SIG-M5 treated with dmso at 0.1 percent for 504 hours (cell line): ENCODE results near the gene ZNF273.
"Not testable (repeated sequence)": the region's sequence is repeated elsewhere in the genome, so short reads cannot be mapped to it uniquely, and the experiment has no call there.

Source experiments
- DNase-seq: peaks from one replicate; lab custom pipeline; 2025; ENCODE audit not compliant: unreplicated experiment; lab: John Stamatoyannopoulos, UW

The ZNF273 gene

DNA sequence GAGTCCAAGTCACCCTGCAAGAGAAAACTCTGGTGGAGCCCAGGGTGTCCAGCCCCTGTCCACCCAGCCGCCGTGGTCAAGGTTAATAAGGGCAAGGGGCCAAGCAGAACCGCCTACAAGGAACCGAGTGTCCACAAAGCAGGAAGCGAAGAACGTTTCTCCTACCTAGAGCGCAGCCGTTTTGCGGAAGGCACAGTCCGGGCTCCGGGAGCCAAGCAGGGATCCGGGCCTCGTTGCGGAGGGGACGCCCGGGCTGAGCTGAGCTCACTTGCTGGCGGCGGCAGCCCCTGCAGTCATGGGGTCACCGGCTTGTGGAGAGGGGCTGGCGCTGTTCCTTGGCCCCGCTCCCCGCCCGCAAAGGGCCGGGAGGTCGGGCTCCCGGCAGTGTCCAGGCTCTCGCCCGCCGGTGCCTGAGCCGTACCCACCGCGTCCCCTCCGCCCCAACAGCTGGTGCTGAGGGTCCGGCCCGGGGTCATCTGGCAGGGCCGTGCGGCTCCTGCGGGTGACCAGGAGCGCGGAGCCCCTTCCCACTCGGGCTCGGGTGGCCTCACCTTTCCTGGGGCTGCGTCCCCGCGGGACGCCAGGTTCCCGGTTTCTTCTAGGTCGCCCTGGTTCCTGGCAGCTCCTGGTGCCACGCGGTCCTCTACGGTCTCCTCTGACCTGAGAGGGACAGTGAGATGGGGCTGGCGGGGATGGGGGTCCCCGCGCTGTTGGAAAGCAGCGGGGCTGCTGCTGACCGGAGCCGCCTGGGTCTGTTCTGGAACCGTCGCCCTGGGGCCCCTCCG, 14.0 kb upstream of the ZNF273 start:
- no peak for DNase-seq

DNA sequence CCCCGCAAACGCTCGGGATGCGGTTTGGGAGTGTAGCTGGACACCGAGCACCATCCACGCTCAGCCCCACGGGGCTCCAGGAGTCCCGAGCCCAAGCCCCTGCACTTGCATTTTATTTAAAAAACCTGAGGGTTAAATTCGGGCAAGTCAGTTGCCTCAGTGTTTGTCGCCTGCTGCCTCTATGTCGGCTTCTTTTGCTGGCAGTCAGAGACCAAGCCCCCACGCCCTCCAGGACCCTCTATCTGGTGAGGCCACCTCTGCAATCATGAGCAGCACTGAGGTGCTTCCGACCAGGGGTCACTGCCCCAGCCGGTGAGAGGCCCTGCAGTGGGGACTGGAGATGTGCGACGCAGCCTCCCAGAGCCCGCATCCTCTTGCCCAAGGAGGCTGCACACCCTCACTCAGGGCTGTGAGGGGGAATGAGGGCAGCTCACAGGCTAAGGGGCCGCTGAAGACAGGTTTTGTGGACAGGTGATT, 13.3 kb upstream of the ZNF273 start:
- DNase-seq = no peak

DNA sequence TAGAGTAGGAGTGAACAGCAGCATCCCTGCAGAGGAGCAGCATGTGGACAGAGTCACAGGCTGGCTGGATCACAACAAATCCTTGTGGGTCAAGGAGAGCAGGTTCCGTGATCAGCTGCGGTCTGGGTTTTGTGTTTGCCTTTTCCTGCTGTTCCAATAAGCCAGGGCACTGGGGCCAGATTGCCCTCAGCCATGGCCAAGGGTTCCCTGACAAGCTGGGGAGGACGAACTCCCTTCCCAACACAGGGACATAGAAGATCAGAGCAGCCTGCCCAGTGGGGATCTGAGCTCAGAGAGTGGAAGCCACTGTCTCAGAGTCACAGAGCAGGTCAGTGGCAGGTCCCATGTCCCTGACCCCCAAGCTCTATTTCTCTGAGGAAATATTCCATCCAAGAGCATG, 12.8 kb upstream of the ZNF273 start:
- not testable (repeated sequence) for DNase-seq

DNA sequence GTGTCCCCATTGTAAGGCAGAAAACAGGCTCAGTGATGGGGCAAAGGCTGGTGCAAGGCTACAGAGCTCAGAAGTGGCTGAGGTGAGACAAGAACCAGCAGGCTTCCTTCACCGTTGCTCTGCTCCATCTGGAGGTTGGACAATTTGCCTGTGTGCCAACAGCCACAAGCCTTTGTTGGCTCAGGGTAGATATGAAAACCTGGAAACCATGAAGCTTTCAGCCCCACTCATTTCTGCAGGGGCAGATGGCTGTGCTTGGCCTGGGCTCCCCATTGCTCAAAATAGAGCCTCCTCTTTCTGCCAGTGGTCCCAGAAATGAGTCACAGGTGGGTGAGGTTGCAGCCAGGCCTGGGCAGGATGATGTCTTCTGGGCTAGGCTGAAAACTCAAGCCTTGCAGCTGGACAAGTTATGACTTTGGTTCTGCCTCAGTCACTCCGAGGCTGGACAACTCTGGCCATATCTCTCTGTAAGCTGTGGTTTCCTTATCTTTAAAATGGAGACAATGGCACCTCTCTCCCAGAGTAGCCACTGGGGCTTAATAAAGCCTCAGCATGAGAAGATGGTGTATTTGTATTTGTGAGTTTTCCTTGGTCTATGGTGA, 12.2 kb upstream of the ZNF273 start:
- DNase-seq = no peak

DNA sequence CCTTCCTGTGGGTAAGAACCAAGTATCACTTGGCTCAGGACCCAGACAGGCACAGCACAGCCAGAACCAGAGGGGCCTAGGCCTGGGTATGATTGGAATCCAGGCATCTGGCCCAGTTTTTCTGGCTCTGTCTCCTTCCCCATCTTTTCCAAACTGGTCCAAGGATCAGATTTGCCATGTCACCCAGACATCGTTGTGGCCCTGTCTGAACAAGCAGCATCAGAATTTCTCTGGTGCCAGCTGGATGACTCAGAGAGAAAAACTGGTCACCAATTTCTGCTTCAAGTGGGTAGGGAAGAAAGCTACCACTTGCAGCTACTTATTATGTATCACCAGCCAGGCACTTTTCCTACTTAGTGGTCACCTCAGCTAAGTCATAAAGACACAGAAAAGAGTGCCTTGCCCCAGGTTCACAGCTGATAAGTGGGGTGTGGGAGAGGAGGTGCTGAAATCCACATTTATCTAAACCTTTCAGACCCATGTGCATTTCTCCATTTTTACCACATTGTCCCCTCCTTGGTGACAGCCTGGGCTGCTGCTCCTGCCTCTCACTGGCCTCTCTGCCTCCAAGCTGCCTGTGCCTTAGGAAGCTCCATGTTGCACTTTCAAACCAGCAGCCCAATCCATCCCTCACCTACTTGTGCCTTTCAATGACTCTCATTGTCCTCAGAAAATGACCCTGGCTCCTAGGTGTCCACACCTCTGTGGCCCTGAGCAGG, 11.6 kb upstream of the ZNF273 start:
- DNase-seq = not testable (repeated sequence)

DNA sequence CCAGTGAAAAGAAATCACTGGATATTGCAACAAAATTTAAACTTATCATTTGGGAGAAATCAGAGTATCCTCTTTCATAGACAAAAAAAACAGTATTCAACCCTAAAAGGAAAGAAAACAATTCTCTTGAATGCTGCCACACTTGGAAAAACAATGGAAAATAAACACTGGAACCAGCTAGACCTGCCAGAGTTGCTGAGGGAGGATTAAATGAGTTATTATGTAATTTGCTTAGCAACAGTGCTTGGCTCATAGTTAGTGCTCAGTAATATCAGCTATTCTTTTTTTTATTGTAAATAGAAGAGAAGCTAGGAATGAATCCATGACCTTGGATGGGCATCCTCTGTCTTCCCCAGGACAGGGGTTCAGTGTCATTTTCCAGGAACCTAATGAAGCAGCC, 11.0 kb upstream of the ZNF273 start:
- no peak for DNase-seq

DNA sequence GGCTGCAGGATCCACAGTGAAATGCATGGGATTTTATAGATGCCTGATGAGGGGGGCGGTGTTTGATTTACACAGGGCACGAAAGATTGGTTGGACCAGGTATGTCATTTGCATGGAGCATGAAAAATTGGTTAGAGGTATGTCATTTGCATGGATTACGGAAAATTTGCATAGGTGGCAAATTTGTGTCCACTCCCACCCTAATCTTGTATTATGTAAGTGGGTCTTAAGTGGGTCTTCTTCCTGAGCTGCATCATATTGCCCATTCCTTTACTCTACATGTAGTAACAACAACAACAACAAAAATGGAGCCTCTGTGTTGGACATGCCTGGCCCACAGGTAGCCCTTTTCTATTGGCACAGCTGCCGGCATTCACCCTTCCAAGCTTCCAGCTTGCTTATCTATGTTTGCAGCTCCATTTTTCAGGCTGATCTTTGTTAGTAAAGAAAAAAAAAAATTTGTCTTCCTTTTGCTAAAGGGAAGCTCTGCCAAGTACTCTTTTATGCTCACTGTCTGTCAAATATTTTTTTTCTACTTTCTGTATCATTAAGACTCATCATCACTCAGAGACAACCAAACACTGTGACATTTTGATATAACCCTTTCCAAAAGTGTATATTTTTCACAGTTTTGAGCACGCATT, 10.3 kb upstream of the ZNF273 start:
- no peak for DNase-seq

DNA sequence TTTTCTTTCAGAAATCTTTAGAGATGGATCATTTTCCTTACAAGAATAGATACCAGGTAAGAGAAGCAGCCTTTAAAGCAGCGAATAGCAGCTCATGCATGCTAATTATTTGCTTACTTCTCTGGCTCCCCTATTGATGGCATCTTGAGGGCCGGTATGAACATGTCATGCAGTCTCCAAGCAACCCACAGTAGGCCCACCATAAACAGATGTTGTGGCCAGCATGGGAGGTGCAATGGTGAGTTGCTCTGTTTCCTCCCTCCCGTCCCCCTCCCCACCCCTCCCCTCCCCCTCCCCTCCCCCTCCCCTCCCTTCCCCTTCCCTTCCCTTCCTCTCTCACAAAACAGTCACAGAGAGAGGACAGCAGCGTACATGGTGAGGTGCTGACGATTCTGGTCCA, 9.7 kb upstream of the ZNF273 start:
- no peak for DNase-seq

DNA sequence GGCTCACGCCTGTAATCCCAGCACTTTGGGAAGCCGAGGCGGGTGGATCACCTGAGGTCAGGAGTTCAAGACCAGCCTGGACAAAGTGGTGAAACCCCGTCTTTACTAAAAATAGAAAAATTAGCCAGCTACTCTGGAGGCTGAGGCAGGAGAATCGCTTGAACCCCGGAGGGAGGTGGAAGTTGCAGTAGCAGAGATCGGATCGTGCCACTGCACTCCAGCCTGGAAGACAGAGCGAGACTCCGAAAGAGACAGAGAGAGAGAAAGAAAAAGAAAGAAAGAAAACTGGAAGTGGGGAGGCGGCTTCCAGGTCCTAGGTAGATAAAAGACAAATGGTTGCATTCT, 640 bp upstream of the ZNF273 start:
- not testable (repeated sequence) for DNase-seq

DNA sequence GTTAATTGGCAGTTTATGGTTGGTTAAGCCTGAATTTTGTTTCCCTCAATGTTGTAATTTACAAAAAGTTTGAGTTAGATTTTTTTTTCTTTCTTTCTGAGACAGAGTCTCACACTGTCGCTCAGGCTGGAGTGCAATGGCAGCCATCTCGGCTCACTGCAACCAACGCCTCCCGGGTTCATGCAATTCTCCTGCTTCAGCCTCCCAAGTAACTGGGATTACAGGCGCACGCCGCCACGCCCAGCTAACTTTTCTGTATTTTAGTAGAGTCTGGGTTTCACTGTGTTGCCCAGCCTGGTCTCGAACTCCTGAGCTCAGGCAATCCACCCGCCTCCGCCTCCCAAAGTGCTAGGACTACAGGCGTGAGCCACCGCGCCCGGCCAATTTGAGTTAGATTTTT, 935 bp downstream of the ZNF273 start:
- no peak for DNase-seq

DNA sequence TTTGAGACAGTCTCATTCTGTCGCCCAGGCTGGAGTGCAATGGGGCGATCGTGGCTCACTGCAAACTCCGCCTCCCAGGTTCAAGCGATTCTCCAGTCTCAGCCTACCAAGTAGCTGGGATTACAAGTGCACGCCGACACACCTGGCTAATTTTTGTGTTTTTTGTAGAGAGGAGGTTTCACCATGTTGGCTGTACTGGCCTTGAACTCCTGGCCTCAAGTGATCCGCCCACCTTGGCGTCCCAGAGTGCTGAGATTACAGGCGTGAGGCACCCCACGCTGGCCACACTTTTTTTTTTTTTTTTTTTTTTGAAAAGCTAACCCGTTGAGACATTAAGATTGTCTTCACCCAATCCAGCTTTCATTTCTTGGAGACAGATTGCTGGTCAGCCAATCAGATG, 2.1 kb downstream of the ZNF273 start:
- DNase-seq = no peak

DNA sequence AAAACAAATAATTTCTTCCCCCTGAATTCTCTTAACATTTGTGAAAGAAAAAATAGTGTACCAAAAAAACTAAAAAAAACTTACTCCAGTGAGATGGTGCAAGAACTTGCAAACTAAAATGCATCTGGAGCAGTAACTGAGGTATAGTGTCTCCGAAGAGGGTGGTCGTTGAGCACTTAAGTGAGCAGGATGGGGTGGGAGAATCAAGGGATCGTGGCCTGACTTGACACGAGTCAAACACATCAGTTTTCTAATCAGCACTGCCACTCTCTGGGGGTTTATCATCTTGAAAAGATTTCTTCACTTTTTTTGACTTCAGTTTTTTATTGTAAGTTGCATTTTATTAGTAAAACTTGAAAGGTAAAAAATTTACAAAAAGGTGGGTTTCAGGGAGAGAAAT, 2.5 kb downstream of the ZNF273 start:
- DNase-seq = no peak

DNA sequence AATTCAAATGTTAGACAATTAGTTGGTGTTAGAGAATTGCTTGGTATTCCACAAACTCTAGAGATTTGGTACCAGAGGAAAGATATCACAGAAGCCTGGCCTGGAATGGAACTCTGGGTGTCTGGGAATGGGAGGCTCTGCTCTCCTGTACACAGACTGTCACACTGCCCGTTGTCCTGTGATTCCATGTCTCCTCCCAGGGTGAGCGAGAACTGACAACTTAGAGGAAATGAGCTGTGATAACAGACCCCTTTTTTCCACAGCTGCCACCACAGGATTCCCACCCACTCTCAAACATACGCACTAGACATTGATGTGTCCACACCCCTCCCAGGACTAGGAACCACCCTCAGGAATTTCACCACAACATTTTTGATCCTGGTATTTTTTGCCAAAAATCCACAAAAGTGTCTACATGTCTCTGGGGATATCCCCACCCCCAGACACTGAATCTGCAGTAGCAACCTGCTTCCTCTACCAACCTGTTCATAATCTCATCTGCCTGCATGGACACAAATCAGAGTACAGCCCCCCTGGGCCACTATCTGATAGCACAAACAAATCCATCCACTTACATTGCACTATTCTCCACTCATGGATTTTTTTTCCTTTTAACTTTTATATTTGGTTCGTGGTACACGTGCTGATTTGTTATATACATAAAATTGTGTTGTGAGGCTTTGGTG, 4.7 kb downstream of the ZNF273 start:
- DNase-seq = no peak

DNA sequence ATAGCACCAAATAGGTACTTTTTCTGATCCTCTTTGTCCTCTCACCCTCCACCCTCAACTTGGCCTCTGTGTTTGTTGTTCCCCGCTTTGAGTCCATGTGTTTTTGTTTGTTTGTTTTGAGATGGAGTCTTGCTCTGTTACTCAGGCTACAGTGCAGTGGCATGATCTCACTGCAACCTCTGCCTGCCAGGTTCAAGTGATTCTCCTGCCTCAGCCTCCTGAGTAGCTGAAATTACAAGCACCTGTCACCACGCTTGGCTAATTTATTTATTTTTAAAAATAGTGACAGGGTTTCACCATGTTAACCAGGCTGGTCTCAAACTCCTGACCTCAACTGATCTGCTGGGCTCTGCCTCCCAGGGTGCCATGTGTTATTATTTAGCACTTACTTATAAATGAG, 5.3 kb downstream of the ZNF273 start:
- no peak for DNase-seq

DNA sequence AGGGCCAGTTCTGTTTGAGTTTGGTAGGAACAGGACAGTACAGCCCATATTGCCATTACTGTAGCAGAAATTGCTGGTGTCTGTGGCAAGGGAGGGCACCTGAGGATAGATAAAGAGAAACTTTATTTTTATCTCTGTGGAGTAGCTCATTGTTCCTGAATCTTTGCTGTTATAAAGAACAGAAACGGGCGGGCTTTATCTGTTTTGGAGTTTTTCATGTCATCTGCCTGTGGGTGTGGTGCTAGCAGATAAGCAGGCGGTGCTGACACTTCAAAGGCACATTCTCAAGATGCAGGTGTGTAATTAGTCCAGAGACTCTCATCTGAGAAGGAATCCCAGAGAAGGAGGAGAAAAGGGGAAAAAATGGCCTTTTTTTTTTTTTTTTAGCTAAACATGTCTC, 11.5 kb downstream of the ZNF273 start:
- DNase-seq = no peak

DNA sequence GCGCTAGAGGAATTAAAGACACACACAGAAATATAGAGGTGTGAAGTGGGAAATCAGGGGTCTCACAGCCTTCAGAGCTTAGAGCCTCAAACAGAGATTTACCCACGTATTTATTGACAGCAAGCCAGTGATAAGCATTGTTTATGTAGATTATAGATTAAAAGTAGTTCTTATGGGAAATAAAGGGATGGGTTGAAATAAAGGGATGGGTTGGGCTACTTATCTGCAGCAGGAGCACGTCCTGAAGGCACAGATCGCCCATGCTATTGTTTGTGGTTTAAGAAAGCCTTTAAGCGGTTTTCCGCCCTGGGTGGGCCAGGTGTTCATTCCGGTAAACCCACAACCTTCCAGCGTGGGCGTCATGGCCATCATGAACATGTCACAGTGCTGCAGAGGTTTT, 12.2 kb downstream of the ZNF273 start:
- DNase-seq = not testable (repeated sequence)

DNA sequence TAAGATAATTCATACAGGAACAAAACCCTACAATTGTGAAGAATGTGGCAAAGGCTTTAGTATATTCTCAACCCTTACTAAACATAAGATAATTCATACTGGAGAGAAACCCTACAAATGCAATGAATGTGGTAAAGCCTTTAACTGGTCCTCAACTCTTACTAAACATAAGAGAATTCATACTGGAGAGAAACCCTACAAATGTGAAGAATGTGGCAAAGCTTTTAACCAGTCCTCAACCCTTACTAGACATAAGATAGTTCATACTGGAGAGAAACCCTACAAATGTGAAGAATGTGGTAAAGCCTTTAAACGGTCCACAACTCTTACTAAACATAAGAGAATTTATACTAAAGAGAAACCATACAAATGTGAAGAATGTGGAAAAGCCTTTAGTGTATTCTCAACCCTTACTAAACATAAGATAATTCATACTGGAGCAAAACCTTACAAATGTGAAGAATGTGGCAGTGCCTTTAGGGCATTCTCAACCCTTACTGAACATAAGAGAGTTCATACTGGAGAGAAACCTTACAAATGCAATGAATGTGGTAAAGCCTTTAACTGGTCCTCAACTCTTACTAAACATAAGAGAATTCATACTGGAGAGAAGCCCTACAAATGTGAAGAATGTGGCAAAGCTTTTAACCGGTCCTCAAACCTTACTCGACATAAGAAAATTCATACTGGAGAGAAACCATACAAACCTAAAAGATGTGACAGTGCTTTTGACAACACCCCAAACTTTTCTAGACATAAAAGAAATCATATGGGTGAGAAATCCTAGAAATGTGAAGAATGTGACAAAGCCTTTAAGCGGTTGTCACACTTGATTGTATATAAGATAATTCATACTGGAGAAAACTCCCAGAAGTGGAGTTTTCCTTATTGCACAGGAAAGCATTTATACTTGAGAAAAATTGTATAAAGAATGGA, 25.4 kb downstream of the ZNF273 start:
- not testable (repeated sequence) for DNase-seq

DNA sequence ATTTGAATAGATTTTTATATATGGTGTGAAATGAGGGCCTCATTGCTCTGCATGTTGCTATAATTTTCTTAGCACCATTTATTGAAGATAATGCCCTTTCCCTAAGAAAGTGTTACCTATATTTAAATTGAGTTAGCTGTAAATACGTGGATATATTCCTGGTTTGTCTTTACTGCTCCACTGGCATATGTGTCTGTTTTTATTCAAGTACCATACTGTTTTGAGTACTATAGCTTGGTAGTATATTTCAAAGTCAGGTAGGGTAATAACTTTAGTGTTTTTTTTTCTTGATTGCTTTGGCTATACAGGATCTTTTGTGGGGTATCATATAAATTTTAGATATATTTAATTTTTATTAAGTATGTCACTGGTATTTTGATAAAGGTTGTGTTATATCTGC, 31.4 kb downstream of the ZNF273 start:
- no peak for DNase-seq

DNA sequence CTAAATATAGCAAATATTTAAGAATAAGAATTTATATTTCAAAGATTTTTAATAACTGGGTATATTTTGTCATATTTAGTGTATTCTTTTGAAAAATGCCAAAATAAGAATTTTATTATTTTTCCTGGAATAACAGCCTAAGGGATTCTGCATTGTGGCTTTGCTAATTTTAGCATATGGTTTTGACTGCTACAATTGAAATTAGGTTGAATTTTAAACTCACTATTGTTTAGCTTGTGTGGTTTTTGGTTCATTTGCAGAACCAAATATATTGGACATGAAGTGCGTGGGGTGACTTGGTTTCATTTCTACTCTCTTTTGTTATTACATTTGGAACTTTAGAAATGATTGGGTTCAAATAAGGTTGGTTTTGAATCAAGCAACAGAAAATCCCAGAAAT, 35.5 kb downstream of the ZNF273 start:
- DNase-seq = no peak

DNA sequence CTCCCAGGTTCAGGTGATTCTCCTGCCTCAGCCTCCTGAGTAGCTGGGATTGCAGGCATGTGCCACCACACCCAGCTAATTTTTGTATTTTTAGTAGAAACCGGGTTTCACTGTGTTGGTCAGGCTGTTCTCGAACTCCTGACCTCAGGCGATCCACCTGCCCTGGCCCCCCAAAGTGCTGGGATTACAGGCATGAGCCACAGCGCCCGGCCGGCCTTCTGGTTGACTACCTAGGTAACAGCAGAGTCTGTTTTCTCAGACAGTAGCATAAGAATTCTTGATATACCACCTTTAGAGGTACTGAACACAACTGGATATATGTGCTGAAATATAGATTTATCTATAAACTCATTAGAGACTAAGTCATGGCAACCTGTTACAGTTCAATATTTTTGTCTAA, 36.9 kb downstream of the ZNF273 start:
- DNase-seq = not testable (repeated sequence)
